Muscle of back (tissue), 11 donors: ENCODE measurements around the gene LCMT1. TPM values are rescaled to one million over a fixed set of nuclear protein-coding genes. Genes with fewer than 3 reads are reported as not detected.
"Not testable (repeated sequence)": the region's sequence is repeated elsewhere in the genome, so short reads cannot be mapped to it uniquely, and the experiment has no call there.

ENCODE experiments used
- DNase-seq, 3 donors: peaks; one replicate each; pipeline versions ENCODE4 v3.0.0 to v3.0.0-alpha.2; 2013
- polyA plus RNA-seq, 10 donors: library from polyadenylated mRNA; unstranded; fragments of 120-200 nt; gene quantifications; one replicate each; pipeline ENCODE4 v1.2.1, GENCODE V29; 2013; ENCODE audit not compliant: insufficient read length in 10 of 10

LCMT1 gene
- polyA plus RNA-seq, 10 donors, result 37.0 to 45.0 (median 39.9) TPM

DNA sequence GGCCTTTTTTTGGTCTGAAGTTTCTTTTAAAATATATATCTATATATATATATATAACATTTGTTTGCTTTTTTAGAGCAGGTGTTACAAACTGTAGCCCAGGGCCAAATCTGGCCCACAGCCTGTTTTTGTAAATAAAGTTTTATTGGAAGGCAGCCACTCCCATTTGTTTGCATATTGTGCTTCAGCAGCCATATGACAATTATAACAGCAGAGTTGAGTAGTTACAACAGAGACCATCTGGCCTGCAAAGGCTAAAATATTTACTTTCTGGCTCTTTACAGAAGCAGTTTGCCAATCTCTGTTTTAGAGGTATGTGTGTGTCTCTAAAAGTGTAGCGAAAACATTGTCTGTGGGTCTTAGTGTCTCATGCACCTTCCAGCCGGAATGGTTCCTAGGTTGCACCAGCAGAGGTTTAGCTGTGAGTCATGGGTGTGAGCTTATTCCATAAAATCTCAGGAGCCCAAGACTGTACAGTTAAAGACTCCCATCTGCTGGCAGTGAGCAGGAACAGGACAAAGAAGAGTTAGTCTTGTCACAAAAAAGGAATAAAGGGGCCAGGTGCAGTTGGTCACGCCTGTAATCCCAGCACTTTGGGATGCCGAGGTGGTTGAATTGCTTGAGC lies 23.8 kb downstream of the LCMT1 start:
- no peak for DNase-seq

DNA sequence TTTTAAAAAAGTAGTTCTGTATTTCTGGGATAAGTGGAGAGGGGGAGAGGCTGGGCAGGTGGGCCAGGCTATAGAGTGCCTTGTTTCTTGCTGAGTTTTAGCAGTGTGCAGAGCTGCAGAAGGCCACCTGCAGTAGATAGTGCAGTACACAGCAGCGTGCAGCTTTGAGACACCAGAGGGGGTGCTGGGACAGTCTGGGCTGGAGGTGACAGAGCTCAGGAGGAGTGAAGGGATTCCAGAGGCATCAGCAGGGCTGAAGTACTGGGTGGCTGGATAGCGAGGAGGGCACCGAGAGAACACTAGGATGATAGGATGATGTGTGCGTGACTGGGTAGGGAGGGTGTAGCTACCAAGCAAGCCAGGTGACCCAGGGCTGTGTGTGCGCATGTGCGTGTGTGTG lies 26.6 kb downstream of the LCMT1 start:
- DNase-seq, result no peak

DNA sequence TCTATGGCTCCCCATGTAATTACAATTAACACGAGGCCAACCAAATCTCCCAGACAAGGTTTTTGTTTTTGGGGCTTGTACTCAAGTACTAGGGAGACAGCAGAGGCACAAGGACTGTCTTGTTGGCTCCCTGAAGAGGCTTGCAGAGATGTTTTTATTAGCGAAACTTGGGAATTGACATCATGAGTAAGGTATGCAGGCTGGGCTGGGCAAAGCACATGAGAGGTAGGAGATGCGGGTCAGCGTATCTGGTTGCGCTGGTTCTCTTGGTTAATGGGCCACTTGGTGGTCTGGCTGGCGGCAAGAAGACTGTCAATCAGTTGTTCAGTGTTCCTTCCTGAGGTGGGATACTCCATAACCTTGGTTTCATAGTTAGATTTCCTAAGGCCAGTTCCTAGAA lies 28.9 kb downstream of the LCMT1 start:
- no peak for DNase-seq

DNA sequence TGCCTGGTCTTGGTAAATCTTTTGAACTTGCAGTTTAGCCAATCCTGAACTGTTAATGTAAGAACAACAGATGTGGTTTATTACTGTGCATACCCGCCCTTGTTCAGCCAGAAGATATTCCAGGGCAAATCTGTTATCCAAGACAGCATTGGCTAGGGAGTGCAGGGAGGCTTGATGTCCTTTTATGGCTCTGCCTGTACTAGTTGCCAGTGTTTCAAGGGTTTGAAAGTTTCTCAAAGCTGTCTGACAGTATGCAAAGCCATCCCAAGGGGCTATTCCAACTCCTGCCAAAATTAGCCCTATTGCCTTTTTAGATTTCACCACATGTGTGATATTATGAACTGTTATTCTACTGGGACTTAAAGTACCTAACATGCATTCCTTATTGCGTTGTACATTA lies 30.1 kb downstream of the LCMT1 start:
- DNase-seq, result peak in 1 of 3 donors; percentile 19

DNA sequence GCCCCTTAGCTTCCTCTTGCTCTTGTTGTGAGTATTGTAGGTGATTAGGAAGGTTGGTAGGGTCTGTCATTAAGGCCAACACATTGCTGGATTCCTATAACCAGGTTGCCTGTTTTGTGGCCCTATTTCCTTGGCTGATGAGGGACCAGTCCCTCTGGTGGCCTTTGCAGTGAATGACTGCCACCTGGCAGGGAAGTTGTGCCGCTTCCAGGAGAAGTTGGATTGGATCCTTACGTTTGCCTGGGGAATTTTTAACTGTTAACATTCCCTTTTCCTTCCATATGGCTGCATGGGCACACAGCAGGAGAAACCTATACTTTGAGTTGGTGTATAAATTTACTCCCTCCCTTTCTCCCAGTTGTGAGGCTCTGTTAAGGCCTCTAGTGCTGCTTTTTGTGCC lies 32.4 kb downstream of the LCMT1 start:
- no peak for DNase-seq

DNA sequence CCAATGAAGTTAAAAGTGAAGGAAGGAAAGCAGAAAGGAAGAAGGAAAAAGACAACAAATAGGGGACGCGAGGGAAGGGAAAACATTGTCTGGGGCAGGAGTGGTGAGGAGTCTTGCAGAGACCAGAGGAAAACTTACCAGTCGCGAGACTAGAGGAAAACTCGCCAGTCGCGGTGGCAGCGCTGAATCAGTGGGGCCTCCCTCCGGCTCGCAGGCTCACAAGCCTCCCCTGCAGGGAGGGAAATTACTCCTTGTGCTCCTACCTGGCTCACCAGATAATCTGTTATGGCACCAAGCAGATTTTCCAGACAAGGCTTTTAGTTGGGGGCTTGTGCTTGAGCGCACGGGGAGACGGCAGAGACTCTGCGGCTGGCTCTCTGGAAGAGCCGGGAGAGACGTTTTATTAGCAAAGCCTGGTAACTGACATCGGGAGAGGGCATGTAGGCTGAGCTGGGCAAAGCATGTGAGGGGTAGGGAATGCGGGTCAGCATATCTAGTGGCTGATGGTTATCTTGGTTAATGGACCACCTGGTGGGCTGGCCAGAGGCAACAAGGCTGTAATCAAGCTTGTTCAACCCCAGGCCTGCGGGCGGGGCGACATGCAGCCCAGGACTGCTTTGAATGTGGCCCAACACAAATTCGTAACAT lies 37.1 kb downstream of the LCMT1 start:
- no peak for DNase-seq

DNA sequence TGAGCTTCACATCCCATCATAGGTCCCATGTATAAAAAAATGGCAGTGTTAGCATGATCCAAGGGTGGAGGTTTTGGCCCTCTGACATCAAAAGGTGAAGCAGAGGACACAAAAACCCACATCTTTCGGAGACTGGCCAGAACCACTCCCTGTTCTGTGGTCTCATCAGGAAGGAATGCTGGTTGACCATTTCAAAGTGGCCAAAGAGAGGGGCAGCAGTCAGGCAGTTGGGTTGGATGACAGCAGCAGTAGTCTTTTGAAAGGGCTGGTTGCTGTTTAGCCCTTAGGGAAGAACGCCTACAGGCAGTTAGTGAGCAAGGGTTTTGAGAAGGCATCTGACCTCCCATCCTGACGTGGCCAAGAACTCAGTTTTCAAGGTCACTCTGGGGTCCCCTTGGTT lies 40.5 kb downstream of the LCMT1 start:
- DNase-seq, result no peak

DNA sequence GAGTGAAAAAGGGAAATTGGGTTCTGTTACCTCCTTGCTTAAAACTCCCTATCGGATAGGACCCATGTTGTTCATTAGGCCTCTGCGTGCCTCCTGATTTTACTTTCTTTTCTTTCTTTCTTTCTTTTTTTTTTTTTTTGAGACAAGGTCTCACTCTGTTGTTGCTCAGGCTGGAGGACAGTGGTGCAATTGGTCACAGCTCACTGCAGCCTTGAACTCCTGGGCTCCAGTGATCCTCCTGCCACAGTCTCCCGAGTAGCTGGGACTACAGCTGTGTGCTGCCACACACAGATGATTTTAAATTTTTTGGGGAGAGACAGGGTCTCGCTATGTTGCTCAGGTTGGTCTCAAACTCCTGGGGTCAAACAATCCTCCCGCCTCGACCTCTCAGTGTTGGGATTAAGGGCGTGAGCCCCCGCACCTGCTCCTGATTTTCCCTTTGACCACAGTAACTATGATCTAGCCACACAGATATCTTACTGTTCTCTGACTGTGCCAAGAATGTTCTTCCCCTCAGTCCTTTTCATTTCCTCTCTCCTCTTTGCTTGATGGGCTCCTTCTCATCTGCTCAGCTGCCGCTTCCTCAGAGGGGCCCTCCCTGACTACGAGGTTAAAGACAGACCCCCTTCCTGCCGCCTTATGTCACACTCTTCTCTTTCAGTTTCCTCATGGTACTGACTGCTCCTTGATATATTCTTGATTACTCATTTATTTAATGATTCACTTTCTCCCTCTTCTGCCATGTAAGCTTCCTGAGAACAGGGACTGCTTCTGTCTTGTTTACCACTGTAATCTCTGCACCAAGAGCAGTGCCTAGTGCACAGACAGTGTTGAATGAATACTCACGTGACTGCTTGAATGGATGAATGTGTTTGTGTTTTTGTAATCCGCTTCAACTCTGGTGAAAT lies 44.3 kb downstream of the LCMT1 start:
- DNase-seq, result no peak

DNA sequence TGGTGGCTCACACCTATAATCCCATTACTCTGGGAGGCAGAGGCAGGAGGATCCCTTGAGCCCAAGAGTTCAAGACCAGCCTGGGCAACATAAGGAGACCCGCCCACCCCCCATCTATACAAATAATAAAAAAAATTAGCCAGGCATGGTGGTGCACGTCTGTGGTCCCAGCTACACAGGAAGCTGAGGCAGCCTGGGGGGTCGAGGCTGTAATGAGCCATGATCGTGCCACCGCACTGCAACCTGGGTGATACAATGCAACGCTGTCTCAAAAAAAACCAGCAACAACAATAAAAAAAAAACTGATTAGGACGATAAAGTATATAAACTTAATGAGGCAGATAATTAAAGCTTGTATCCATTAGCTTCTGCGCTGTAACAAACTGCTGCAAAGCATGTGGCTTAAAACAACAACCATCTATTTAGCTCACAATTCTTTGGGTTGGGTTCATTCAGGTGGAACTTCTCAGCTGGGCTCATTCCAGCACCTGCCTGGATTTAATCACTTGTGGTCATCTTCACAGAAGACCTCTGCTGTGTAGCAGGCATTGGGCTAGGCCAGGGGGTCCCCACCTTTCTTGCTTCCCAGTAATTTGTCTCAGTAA lies 45.8 kb downstream of the LCMT1 start:
- no peak for DNase-seq

DNA sequence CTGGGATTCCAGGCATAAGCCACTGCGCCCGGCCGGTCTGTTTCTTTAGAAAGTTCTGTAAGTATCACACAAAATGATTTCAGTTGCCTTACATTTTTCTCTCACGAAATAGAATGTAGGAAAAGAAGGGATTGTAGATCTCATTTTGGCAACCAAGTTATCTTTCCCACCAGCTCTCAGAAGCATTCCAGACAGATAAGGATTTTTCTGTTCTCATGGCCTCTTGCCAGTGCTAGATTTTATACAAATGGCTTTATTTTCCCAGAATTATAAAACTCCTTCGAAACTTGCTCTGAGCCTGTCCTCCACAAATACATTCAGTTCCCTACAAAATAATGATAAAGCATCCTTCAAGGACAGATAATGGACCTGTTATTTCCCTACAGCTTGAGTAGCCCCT lies 46.9 kb downstream of the LCMT1 start:
- no peak for DNase-seq

DNA sequence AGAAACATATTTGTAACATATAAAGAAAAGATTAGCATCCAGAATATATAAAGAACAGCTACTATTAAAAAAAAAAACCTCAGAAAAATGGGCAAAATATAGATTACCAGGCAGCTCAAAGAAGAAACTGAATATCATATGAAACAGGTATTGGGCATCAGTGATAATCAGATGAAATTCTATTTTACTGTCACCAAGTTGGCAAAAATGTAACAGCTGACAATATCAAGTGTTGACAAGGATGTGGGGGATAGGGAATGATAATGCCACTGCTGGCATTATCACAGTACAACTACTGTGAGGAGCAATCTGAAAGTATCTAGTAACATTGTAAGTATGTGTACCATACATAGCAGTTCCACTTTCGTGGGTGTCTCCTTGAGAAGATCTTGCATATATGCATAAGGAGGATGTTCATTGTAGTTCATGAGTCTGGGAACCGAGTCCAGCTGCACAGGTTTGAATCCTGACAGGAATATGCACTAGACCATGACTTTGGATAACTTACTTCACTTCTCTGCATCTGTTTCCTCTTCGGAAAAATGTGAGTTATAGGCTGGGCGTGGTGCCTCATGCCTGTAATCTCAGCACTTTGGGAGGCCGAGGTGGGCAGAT lies 50.3 kb downstream of the LCMT1 start:
- no peak for DNase-seq

DNA sequence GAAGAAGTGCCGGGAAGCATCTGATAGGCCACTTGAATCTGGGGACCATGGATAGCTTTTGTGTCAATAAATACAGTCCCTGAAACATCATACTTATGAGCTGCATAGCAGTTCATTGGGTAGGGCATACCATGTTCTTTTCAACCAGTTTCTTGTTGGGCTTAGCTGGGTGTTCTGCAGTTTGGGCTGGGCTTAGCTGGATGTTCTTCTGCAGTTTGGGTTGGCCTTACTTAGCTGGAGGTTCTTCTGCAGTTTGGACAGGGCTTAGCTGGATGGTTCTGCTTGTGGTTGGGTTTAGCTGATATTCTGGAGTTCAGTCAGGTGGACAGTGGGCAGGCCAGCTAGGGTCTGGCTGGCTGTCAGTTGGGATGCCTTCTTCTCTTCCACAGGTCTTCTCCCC lies 52.1 kb downstream of the LCMT1 start:
- DNase-seq, result no peak

DNA sequence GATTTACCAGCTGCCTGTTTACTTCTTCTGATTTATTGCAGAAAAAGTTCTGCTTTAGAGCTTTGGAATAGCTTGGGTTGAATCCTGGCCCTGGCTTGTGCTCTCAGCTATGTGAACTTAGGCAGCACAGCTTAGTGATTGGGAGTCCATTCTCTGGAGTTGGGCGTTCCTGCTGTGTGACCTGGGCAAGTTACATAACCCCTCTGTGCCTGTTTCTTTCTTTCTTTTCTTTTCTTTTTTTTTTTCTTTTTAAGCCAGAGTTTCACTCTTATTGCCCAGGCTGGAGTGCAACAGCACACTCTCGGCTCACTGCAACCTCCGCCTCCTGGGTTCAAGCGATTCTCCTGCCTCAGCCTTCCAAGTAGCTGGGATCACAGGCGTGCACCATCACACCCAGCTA lies 53.7 kb downstream of the LCMT1 start:
- DNase-seq, result no peak

DNA sequence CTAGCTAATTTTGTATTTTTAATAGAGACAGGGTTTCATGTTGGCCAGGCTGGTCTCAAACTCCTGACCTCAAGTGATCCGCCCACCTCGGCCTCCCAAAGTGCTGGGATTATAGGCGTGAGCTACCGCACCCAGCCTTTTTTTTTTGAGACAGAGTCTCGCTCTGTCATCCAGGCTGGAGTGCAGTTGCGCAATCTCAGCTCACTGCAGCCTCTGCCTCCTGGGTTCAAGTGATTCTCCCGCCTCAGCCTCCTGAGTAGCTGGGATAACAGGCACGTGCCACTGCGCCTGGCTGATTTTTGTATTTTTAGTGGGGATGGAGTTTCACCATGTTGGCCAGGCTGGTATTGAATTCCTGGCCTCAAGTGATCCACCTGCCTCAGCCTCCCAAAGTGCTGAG lies 56.4 kb downstream of the LCMT1 start:
- DNase-seq, result not testable (repeated sequence)

DNA sequence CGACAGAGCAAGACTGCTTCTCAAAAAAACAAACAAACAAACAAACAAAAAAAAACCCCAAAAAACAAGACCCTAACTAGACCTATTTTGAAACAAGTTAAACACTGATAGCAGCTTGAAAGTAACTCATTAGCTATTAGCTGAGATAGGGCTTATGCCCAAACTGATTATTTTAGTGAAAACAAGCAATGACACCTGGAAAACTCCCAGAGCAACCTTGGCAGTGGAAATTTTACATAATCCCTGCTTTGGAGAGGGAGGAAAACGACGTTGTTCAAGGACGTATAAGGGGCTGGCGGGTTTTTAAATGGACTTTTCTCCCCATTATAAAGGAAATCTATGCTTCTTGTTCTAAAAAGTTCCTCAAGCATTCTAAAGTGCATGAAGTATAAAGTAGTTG lies 59.8 kb downstream of the LCMT1 start:
- no peak for DNase-seq

DNA sequence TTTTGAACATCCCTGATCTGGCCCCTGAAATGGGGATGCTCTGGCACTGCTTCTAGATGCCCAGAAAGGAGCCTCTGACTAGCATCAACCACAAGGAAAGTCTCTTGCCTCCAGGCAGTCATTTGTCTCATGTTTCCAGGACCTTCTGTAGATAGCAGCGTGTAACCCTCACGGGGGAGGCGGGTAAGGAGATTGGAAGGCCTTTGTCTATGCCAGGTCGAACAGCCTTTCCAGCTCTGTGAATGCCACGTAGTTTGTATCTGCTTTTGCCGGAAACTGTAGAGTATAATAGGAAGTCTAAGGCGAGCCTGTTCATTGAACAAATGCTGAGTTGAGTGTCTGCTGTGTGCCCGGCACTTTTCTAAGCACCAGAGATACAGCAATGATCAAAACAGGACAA lies 61.3 kb downstream of the LCMT1 start:
- no peak for DNase-seq

DNA sequence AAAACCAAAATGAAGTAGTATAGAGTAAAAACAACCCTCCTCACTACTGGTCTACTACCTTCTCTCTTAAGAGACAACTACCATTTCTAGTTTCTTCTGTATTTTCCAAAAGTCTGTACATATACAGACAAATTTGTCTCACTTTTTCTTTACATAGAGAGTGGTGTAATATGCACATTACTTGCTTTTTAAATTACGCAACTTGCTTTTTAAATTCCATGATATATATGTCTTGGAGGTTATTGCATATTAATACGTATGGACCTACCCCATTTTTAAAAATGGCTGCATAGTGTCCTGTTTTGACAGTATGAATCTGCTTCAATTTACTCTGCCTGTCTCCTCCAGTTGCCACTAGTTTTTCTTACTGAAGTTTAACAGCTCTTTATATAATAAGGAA lies 62.7 kb downstream of the LCMT1 start:
- DNase-seq, result no peak

DNA sequence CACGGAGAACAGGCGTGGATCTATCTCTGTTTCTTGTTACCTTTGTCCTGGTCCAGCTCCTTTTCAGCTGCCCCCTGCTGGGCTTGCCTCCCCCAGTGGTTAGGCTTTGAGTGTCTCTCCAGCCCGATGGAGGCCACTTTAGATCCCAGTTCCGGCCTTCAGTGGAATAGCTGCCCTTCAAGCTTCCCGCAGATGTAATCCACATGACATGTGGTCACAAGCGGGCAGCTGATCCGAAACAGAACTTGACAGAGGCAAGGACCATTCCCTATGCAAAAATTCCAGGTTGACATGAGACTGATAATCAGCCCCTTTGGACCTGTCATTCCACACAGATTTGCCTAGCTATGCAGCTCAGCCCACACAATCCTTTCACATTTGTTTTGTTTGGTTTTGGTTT lies 64.6 kb downstream of the LCMT1 start:
- no peak for DNase-seq

DNA sequence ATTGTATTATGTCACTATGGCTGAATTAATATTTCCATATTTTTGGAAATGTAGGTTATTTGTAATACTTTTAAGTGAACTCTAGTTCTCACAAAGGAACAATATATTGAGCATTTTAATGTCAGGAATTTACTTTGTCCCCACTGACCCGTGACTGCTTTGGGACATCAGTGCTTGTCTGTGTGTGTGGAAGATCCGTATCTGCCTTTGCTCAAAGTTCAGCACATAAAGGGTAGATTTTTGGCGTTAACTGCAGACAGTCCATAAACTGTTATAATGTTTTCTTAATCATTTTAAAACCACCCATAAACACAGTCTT lies 65.9 kb downstream of the LCMT1 start:
- no peak for DNase-seq

DNA sequence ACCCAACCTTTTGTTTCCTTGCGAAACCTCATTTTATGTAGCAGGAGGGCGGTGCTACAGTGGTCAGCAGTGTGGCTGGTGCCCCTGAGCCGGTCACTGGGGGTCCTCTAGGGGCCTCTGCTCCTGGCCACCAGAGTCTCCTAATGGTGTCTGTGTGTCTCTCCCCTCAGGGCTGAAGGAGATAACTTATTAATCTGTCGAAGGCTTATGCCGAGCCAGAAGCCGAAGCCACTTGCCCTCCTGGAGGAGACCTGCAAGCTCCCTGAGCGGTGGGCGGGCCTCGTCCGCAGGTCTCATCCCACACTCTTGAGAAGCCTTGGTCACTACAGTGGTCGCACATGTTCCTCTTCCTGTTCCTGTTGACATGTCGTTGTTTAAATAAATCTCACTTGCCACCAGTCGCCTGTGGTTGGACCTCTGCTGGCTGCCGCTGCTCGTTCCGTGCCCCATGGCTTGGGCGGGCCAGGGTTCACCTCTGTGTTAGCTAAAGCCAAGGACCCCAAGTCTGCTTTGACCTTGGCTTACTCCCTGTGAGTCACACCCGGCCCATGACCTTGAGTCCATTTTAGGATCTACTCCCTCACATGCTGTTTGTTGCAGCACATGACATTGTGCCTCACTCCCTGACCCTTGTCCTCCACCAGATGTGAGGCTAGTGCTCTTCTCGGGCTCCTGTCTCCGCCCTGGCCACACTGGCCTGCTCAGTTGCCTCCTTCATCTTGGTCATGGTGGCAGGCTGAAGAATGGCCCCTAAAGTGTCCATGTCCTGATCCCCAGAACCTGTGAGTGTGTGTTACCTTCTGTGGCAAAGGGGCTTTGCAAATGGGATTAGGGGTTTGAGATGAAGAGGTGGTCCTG lies 66.5 kb downstream of the LCMT1 start:
- no peak for DNase-seq

DNA sequence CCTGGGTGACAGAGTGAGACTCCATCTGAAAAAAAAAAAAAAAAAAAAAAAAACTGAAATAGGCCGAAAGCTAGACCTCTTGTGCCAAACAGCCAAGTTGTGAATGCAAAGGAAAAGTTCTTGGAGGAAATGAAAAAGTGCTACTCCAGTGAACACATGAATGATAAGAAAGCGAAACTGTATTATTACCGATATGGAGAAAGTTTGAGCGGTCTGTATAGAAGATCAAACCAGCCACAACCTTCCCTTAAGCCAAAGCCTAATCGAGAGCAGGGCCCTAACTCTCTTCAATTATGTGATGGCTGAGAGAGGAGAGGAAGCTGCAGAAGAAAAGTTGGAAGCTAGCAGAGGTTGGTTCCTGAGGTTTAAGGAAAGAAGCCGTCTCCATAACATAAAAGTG lies 69.7 kb downstream of the LCMT1 start:
- not testable (repeated sequence) for DNase-seq
